Measurements from ENCODE around the gene UBE3D. TPM values are rescaled to one million over a fixed set of nuclear protein-coding genes. Genes with fewer than 3 reads are reported as not detected.

UBE3D gene
- total and polyA plus RNA-seq, 12 donors, result 1.9 to 4.6 (median 2.6) TPM

DNA sequence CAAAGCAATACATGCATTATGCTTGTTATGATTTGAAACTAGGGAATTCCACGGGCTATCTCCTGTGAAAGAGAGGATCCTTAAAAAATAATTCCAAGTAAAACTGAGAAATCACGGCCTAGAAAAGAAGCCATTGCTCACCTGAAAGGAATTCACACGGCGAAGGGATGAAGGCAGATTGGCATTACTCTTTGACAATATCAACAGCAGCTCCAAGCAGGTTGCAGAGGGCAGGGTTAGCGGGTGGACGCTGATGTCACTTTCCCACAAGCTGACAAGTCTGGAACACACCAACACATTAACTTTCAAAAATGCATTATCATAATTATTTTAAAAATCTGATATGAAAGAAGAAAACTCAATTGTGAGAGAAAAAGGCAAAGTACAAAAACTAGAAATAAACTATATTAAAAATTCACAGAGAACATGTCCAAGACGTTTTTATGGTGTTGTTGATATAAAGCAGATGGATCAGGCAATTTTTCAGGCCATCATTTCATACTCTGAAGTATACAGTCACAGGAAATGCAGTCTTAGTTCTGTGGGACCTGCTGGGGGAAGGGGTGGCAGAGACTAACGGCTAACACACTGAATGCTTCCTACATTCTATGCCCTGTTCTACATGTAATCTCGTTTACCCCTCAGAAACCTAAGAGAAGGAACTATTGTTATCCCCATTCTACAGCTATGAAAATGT, 108.3 kb downstream of the UBE3D start:
- Histone ChIP-seq H3K4me3 (no peak overlapping the region), H3K27me3 (no peaks in the 10 kb centered on the region), H3K36me3 (peaks cover 0 to 8% (median 0%) of the 10 kb centered on the region in 9 donors), H3K27ac (no peak overlapping the region), H3K4me1 (peaks cover 0 to 16% (median 7%) of the 10 kb centered on the region in 9 donors), H3K9me3 (no peaks in the 10 kb centered on the region)
- DNase-seq (no peak), ATAC-seq (no peak)
- TF ChIP-seq, protein P1, sequence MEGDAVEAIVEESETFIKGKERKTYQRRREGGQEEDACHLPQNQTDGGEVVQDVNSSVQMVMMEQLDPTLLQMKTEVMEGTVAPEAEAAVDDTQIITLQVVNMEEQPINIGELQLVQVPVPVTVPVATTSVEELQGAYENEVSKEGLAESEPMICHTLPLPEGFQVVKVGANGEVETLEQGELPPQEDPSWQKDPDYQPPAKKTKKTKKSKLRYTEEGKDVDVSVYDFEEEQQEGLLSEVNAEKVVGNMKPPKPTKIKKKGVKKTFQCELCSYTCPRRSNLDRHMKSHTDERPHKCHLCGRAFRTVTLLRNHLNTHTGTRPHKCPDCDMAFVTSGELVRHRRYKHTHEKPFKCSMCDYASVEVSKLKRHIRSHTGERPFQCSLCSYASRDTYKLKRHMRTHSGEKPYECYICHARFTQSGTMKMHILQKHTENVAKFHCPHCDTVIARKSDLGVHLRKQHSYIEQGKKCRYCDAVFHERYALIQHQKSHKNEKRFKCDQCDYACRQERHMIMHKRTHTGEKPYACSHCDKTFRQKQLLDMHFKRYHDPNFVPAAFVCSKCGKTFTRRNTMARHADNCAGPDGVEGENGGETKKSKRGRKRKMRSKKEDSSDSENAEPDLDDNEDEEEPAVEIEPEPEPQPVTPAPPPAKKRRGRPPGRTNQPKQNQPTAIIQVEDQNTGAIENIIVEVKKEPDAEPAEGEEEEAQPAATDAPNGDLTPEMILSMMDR (IDR thresholded peaks at IDR 0.05), result no peak
- 69 to 70% methylated on average over 9 of the region's 9 CpGs for WGBS, 2 donors
- intact Hi-C loops (cut with DNase I), result no loop called here

DNA sequence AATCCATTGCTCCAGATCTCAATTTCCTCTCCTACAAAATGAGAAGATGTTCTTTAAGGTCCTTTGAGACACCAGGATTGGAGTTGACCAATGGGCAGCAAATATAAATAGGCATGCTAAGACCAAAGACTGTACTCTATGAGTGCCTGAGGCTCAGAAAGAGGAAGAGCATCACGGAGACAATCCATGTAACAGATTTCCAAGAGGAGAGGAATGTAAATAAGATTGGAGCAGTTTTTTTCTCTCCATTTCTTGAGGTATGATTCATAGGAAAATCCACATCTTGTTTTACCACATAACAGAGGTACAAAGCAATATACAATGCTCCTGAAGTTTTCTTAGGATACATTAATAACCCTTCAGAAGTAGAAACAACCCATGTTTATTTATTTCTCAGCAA, 109.8 kb downstream of the UBE3D start:
- intact Hi-C loops (cut with DNase I), result no loop called here
- H3K9me3 ChIP-seq, result no peaks in the 10 kb centered on the region
- no peaks in the 10 kb centered on the region for H3K27me3 ChIP-seq
- no peak for ATAC-seq
- H3K36me3 ChIP-seq, result peaks cover 0 to 8% (median 0%) of the 10 kb centered on the region in 9 donors
- DNase-seq, result no peak
- TF ChIP-seq, protein P1 (IDR thresholded peaks at IDR 0.05), result no peak
- WGBS, 2 donors, result 88 to 100% methylated on average over 1 of the region's 1 CpG
- H3K4me3 ChIP-seq, result no peak overlapping the region
- H3K4me1 ChIP-seq, result peaks cover 0 to 16% (median 7%) of the 10 kb centered on the region in 9 donors
- no peak overlapping the region for H3K27ac ChIP-seq

DNA sequence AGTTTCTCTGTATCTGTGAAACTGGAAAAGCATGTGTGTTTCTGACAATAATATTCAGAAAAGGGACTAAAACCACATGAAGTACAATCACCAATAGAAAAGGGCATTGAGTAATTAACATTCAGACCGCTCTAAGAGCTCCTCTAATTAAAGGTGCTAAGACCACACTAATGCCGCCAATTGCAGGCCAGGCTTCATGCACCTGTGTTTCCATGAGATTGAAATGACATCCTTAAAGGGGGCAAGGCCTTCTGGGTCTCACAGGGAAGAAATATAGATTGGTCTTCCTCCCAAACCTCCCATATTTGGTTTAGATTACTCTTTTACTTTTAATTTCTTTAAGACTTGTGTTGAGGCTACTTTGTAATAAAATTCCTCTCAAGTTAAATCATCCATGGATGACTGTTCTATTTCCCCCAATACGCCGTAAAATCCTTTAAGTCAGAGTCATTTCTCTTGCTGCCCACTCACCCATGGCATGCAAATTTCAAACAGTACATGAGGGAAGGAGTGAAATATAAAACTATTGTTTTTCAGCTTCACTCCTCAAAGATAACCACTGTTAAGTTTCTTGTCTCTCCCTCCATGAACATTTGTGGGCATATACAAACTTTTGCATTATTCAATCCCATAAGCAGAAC, 110.6 kb downstream of the UBE3D start:
- no peak for ATAC-seq

DNA sequence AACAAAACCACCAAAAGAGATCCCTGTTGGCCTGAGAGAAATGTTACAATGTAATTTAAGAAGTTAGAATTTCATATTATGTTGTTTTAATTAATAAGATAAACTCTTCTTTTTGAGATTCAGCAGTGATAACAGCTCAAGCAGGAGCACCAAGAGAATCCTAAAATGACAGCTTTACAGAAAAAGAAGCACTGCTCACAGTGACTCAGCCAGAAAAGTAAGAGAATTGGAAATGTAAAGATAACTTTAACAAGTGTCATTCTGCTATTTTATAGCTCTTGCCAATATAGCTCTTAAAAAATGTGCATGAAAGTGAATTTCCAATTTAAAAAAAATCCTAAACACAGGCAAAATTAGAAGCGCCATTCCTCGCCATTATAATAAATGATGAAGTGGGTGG, 111.3 kb downstream of the UBE3D start:
- no peak for ATAC-seq
- intact Hi-C loops (cut with DNase I), result no loop called here
- Histone ChIP-seq H3K27ac (no peak overlapping the region), H3K36me3 (peaks cover 0 to 8% (median 0%) of the 10 kb centered on the region in 9 donors), H3K9me3 (peaks cover 0 to 5% (median 3%) of the 10 kb centered on the region in 11 donors), H3K4me3 (no peak overlapping the region), H3K4me1 (peaks cover 0 to 16% (median 7%) of the 10 kb centered on the region in 9 donors), H3K27me3 (no peaks in the 10 kb centered on the region)
- TF ChIP-seq, protein P1 (IDR thresholded peaks at IDR 0.05), result no peak
- 93 to 96% methylated on average over 2 of the region's 2 CpGs for WGBS, 2 donors
- no peak for DNase-seq

More for the DNA sequence above, 110.6 kb downstream of the UBE3D start:
- Histone ChIP-seq H3K27me3 (no peaks in the 10 kb centered on the region), H3K36me3 (peaks cover 0 to 8% (median 0%) of the 10 kb centered on the region in 9 donors), H3K27ac (no peak overlapping the region), H3K4me1 (peaks cover 0 to 16% (median 7%) of the 10 kb centered on the region in 9 donors), H3K4me3 (no peak overlapping the region), H3K9me3 (no peaks in the 10 kb centered on the region)
- WGBS, 2 donors, result 91 to 96% methylated on average over 4 of the region's 4 CpGs
- no peak for DNase-seq
- intact Hi-C loops (cut with DNase I), result no loop called here
- TF ChIP-seq, protein P1 (IDR thresholded peaks at IDR 0.05), result no peak
